Retina (tissue), 1 donor: ENCODE data around the gene FHAD1.

Experiments used
- DNase-seq: peaks from one replicate; pipeline ENCODE4 v3.0.0-alpha.2; 2016

FHAD1 gene

GRCh38 chr1:15246960-15247614 lies at the start of gene FHAD1:
Gene FHAD1, plus strand, starts transcription at chr1:15247223. Its CDS starts 4,562 bp downstream, at chr1:15251785.
- peak; percentile 86 for DNase-seq

- no peak for DNase-seq
Observed at GRCh38 chr1:15197591-15198447, 49.2 kb upstream of the FHAD1 start.

- no peak for DNase-seq
Observed at GRCh38 chr1:15198684-15199083, 48.3 kb upstream of the FHAD1 start.

GRCh38 chr1:15201221-15201620 lies 45.8 kb upstream of the FHAD1 start:
- DNase-seq = no peak

- no peak for DNase-seq
Observed at GRCh38 chr1:15201849-15202551, 45.0 kb upstream of the FHAD1 start.

GRCh38 chr1:15204931-15205330 lies 42.1 kb upstream of the FHAD1 start:
- no peak for DNase-seq

GRCh38 chr1:15205586-15206346 lies 41.3 kb upstream of the FHAD1 start:
- no peak for DNase-seq

GRCh38 chr1:15206418-15207030 lies 40.5 kb upstream of the FHAD1 start:
- no peak for DNase-seq

GRCh38 chr1:15207031-15207828 lies 39.8 kb upstream of the FHAD1 start:
- DNase-seq = no peak

- DNase-seq = no peak
Observed at GRCh38 chr1:15207829-15208429, 39.1 kb upstream of the FHAD1 start.

- DNase-seq = no peak
Observed at GRCh38 chr1:15210651-15211375, 36.2 kb upstream of the FHAD1 start.

- no peak for DNase-seq
Observed at GRCh38 chr1:15211424-15211823, 35.6 kb upstream of the FHAD1 start.

- DNase-seq = no peak
Observed at GRCh38 chr1:15212216-15212953, 34.6 kb upstream of the FHAD1 start.

GRCh38 chr1:15212954-15213291 lies 34.1 kb upstream of the FHAD1 start:
- no peak for DNase-seq

GRCh38 chr1:15213341-15213821 lies 33.6 kb upstream of the FHAD1 start:
- DNase-seq = no peak

GRCh38 chr1:15214527-15214926 lies 32.5 kb upstream of the FHAD1 start:
- peak; percentile 66 for DNase-seq

- DNase-seq = no peak
Observed at GRCh38 chr1:15215116-15215515, 31.9 kb upstream of the FHAD1 start.

- no peak for DNase-seq
Observed at GRCh38 chr1:15217654-15218053, 29.4 kb upstream of the FHAD1 start.
